HG03039 (cell line): Measurements from ENCODE around the gene NPBWR2.
A peak's percentile ranks its signal among the peaks of the same experiment; 100 is the strongest.
"Not testable (repeated sequence)": the region's sequence is repeated elsewhere in the genome, so short reads cannot be mapped to it uniquely, and the experiment has no call there.

ENCODE experiments used
- ATAC-seq: cut with Tn5 transposase; IDR thresholded peaks from one replicate; pipeline ENCODE4 v1.9.1; 2021; ENCODE audit warnings: mild to moderate bottlenecking, moderate library complexity; ENCODE audit not compliant: unreplicated experiment

Gene NPBWR2

GRCh38 chr20:64087226-64087825 lies 20.0 kb downstream of the NPBWR2 start:
- not testable (repeated sequence) for ATAC-seq

DNA sequence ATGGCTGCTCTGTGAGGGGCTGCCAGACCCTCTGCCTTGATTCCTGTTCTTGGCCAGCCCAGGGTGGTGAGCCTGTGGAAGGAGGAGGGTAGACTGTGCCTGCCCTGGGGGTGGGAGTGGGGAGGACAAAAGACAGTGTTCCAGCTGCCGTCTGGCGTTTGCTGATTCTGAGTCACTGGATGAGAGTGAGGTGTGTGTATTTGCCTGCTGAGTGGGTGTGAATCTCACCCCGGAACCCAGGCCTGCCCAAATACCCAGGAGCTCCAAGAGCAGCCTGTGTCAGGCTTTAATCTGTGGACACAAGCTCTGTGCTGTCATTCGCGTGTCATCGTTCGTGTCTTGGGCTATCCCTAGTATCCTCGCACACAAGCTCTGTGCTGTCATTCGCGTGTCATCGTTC lies 20.6 kb downstream of the NPBWR2 start:
- ATAC-seq, result no peak

DNA sequence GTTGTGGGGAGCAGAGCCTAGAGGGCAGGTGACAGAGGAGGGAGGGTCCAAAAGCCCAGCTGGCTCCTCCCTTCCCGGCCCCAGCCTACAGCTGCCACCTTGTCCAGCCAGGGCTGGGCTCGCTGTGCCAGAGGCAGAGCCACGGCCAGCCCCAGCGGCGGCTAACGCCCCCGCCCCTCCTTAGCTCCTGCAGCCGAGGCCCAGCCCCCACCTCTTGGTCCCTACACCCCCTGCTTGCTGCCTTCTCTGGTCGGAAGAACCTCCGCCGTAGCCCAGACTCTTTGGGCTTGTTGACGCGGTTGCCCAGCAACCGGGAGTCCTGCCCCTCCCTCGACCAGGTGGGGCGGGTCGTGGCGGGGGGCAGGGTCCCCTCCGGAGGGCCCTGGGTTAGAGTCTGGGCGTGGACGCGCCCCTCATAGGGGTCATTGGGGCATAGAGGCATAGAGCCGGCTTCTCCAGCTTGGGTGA lies 22.6 kb downstream of the NPBWR2 start:
- no peak for ATAC-seq

DNA sequence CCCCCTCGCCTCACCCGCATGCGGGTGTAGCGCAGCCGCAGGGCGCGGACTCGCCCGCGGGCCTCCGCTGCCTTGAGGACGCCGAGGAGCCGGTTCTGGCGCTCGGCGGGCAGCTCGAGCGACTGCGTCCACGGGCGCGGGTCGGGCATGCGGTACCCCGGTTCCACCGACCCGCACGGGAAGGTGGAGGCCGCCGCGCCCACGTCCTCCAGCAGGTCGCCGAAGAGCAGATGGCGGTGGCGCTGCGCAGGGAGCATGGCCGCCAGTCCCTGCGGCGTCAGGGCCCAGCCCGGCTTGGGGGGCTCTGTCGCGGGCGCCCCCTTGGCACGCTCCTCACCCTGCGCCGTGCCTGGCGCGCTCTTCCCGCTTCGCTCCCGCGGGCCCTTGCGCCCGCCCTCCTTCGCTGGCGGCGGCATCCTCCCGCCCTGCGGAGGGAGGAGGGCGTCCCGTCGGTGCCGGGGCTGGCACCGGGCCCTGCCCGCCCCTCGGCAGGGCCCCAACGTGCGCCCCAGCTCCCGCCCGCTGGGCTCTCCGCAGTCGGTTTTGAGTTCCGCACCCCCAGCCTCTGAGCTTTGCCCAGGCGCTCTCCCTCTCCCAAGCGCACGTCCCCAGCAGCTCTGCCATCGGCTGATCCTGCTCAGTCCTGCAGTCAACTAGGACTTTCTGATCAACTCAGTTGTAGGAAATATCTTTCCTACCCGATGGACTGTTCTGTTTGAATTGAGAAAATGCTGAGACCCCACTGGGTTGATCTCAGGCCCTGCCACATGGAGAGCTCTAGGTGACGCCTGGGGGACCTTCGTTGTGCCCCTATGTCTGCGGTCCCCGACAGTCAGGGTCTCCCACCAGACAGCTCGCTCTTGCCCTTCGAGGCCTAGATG lies 23.3 kb downstream of the NPBWR2 start, which contains the start of gene LKAAEAR1:
LKAAEAR1 (minus strand) TSS at position 595 of the 881 bp plus-strand sequence; CDS start at position 416, 179 bp downstream.
- no peak for ATAC-seq

- ATAC-seq, result no peak
These were observed 24.0 kb downstream of the NPBWR2 start for GRCh38 chr20:64083378-64083803.

DNA sequence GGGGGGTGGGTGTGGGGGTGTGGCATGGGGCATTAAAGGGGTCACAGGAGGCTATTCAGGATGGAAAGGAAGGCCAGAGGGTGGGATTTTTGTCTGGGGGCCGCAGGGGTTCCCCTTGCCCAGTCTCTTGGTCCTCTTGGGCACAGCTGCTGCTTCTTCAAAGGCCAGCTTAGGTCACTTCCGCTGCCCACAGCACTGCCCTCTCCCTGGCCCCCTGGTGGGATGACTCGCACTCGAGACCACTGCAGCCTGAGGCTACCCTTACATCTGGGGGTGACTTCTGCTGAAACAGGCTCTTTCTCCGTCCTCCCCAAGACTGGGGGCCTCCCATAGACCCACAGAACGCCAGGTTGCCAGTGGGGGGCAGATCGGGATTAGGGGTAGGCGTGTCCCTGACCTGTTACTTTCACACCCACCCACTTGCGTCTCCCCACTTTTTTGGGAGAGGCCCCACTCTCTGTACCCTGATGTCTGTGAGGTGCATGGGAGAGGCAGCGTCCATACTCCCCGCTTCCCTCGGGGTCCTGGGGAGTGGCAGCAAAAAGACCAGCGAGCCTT lies 24.5 kb downstream of the NPBWR2 start:
- ATAC-seq, result no peak

DNA sequence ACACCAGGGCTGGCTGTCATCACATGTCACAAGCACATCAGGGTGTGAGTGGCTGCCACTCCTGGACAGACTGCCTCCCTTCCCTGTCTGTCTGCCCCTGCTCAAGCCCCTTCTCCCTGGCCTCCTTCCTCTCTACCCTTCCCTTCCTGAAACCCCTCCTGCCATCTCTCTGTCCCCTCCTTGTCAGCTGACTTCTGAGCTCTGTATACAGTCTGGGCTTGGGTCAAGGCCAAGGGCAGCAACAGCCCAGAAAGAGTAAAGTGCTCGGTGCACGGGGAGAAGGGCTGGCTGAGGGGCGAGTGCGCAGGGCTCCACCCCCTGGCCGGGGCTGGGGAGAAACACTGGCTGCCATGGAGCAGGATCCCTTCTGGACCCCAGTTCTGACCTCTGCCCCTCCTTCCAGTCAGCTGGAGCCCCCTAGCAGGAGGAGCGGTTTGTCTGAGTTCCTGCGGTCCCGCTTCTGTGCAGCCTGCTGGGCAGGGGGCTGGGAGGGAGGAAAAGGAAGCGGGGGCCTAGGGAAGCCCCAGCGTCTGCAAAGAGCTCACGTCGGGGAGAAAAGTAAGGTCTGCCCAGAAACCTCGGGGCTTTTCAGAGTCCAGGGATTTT lies 25.1 kb downstream of the NPBWR2 start:
- ATAC-seq, result no peak

- no peak for ATAC-seq
These were observed 25.8 kb downstream of the NPBWR2 start for GRCh38 chr20:64081624-64081964.

- no peak for ATAC-seq
These were observed 26.3 kb downstream of the NPBWR2 start for GRCh38 chr20:64080813-64081623.

- peak; percentile 36 for ATAC-seq
These were observed 27.2 kb downstream of the NPBWR2 start, which contains the start of gene OPRL1 for GRCh38 chr20:64080013-64080812. TSS of gene OPRL1 (plus strand) at chr20:64080082. CDS start at chr20:64092721, 12,639 bp downstream.

DNA sequence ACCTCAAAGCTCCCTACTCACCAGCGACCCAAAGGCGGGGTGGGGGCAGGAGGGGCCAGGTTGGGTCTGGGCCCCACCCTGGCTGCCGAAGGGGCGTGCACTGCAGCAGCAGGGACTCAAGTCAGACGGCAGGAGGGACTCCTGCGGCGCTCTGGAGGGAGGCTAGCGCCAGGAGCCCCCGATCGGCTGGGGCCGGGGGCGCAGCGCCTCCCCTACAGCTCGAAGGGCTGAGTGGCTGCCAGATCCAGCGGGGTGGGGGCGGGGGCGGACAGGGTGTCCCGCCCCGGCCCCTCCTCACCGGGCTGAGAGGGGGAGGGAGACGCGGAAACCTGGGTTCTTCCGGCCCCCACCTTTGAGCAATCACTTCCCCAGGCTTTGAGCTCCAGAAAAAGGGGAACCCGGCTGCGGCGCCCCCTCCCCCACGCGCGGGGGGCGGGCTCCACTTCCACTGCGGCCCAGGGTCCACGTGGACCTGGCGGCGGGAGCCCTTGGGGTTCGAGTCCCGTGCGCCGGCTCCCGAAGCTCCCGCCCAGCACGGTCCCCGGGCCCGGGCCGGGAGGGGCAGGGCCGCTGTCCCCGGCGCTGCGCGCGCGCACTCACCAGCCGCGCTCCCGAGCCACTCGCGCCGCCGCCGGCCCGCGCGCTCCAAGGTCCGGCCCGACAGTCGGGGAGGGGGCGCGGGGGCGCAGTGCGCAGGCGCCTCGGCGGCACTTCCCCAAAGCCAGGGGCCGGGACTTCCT lies 27.9 kb downstream of the NPBWR2 start, which contains the start of gene RGS19:
RGS19 (minus strand) TSS at position 246 of the 740 bp plus-strand sequence. CDS start 2,632 bp downstream, outside the sequence.
- ATAC-seq, result peak; percentile 37

DNA sequence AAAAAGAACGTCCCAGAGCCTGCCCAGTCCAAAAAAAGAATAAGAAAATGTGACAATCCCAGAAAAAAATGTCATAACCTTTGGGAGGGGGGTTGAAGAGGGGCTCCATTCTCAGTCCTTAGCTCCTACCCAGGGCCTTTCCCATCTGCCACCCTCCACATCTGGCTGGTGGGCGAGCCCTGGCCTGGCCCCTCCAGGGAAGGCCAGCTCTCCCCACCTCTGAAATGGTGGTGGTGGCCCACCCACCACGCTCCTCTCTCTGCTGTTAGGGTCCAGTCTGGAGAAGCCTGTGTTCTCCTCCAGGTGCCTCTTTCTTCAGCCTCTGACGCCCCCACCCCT lies 28.5 kb downstream of the NPBWR2 start:
- no peak for ATAC-seq

DNA sequence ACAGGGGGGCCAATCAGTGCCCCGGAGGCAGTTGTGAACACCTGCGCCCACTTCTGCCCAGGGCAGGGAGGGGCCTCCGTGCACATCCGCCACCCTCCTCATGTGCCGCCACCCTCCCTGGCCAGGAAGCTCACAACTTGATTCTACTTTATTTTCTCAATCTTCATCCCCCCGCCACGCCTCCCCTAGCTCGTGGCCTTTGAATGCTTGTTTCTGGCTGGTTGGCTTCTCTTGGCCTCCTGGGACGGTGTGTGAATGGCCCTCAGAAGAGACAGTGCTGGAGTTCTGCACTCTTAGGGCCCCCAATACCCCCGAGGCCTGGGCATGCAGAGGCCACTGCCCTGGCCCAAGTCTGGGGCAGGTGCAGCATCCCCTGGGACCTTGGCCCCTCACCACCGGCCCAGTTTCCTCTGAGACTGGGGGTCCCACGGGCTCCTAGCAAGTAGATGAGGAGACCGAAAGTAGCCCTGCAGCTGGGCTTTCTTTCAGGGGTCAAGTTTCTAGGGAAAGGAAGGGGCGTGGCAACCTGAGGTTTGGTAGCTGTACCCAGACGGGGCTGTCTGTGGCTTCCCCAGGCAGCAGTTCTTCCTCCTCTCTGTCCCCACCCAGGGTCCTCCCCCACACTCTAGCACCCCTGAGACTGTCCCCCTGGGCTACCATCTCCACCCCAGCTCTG lies 29.4 kb downstream of the NPBWR2 start:
- no peak for ATAC-seq

DNA sequence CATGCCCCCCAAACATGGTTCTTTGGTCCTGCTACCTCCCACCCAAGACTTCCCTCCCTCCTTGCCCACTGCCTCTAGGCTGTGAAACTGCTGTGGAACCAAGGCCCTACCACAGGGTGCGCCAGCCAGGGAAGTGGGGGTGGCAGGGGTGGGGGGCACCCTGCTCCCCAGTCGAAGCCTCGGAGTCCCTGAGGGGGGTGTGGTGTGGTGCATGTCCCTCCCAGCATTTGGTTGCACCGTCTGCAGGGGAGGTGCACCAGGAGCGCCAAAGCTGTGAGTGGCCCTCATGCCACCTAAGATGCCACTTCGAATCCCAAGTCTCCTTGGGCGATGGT lies 29.9 kb downstream of the NPBWR2 start:
- no peak for ATAC-seq

DNA sequence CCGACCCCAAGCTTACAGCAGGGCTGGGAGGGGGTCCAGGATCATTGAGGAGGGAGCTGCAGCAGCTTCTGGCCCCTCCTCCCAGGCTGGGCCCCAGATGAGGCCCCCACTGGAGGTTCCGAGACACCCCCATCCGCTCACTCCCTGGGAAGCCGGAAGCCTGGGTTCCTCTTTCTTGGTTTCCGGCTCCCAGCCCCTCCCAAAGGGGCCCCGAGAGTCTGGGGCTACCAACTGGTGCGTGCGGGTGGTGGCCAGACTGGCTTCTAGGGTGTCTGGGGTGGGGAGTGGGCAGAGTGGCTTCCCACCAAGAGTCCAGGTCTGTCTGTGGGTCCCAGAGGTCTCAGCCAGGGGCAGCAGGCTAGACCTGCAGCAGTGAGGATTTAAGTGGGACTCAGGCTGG lies 30.3 kb downstream of the NPBWR2 start:
- no peak for ATAC-seq

DNA sequence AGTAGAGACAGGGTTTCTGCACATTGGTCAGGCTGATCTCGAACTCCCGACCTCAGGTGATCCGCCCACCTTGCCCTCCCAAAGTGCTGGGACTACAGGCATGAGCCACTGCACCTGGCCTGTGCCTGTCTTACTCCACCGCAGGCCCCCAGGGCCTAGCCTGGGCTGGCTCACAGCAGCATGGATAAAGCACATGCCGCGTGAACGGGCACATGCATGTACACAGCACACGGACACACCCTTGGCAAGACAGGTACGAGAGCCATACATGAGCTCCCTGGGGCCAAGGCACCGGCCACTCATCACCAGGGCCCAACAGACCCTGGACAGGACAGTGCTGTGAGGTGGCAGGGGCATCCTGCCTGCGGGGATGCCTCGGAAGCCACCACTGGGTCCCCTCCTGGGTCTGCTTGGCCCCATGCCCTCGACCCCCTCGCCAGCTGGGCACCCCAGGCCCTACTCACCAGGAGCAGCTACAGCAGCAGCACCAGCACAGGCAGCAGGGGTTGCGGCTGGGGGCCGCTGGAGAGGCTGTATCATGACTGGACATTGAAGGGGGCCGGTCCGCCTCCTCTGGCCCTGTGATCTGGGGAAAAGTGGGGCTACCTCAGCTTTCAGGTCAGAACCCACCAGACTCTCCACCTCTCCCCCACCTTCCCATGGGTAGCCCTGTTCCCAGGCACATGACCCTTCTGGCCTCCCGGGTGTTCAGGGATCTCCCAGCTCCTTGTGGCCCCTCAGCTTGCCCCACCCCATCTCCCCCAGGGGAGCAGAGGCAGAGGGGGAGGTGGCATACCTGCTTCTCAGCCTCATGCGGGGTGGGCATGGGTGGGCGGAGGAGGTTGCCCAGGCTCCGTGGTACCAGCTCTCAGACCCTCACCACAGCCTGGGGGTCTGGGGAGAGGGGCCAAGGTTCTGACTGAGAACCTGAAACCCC lies 31.0 kb downstream of the NPBWR2 start:
- ATAC-seq, result no peak

- no peak for ATAC-seq
These were observed 31.8 kb downstream of the NPBWR2 start for GRCh38 chr20:64075556-64075955.
